HepG2 (cell line): ENCODE results near the gene FAM177B. TPM values are rescaled to one million over a fixed set of nuclear protein-coding genes. Genes with fewer than 3 reads are reported as not detected.

Experiments used
- FOXP1 ChIP-seq, 2 experiments: fragments of 450-650 bp in 1 of 2; IDR thresholded peaks; 2 replicates each; pipeline ENCODE4 v1.6.1; 2017 to 2018; ENCODE audit warnings: antibody characterized with exemption in 1 of 2
- GABPA ChIP-seq, 2 experiments: IDR thresholded peaks; 2 replicates each; pipeline ENCODE4 v1.6.1; 2011 to 2016; ENCODE audit warnings: low read depth in 2 of 2, low read length in 1 of 2, missing biosample characterization in 1 of 2, missing genetic modification characterization in 1 of 2
- HMGA1 ChIP-seq: sonication (generic); formaldehyde crosslinking; conservative IDR thresholded peaks from 2 replicates; pipeline ENCODE4 v1.4.0; 2020; ENCODE audit warnings: missing genetic modification reagents
- KDM4B ChIP-seq: sonication (generic); formaldehyde crosslinking; IDR thresholded peaks from 2 replicates; pipeline ENCODE4 v1.4.0; 2020; ENCODE audit warnings: missing genetic modification reagents
- MBD4 ChIP-seq: IDR thresholded peaks from 2 replicates; pipeline ENCODE4 v1.6.1; 2012; ENCODE audit warnings: low read length, inconsistent platforms, borderline replicate concordance
- MTF2 ChIP-seq: sonication (generic); formaldehyde crosslinking; IDR thresholded peaks from 2 replicates; pipeline ENCODE4 v1.5.0; 2020; ENCODE audit warnings: missing genetic modification reagents, borderline replicate concordance
- MYNN ChIP-seq: sonication (generic); formaldehyde crosslinking; IDR thresholded peaks from 2 replicates; pipeline ENCODE4 v1.4.0; 2020; ENCODE audit warnings: mild to moderate bottlenecking, low read depth, missing genetic modification reagents
- PCBP2 ChIP-seq: fragments of 200-400 bp; formaldehyde crosslinking; optimal IDR thresholded peaks from 2 replicates; pipeline ENCODE3; 2018; ENCODE audit warnings: low read length, low read depth; ENCODE audit not compliant: poor library complexity, severe bottlenecking
- PHF20 ChIP-seq: sonication (generic); formaldehyde crosslinking; IDR thresholded peaks from 2 replicates; pipeline ENCODE4 v1.5.0; 2020; ENCODE audit warnings: mild to moderate bottlenecking, missing genetic modification reagents
- SP2 ChIP-seq: sonication (generic); formaldehyde crosslinking; IDR thresholded peaks from 2 replicates; pipeline ENCODE4 v1.5.1; 2020; ENCODE audit warnings: mild to moderate bottlenecking, missing genetic modification reagents
- XRCC5 ChIP-seq: fragments of 200-400 bp; formaldehyde crosslinking; optimal IDR thresholded peaks from 2 replicates; pipeline ENCODE3; 2017; ENCODE audit warnings: mild to moderate bottlenecking, low read length
- ZMYM2 ChIP-seq: sonication (generic); formaldehyde crosslinking; IDR thresholded peaks from 2 replicates; pipeline ENCODE4 v1.8.0; 2022; ENCODE audit warnings: mild to moderate bottlenecking, missing genetic modification reagents
- ZSCAN9 ChIP-seq: IDR thresholded peaks from 2 replicates; pipeline ENCODE4 v1.6.1; 2016; ENCODE audit warnings: borderline replicate concordance
- polyA plus RNA-seq, 8 experiments: library from polyadenylated mRNA; depleted of rRNA in 3 of 8; stranded (reverse) in 7 of 8; unstranded in 1 of 8; fragments of >200 nt; fragmentation: Illumina TruSeq in 4 of 8; extraction: Trizol in 4 of 8; gene quantifications; 2 replicates each; pipeline versions ENCODE4 v1.2.1 to v1.2.3, GENCODE V29; 2011 to 2016; ENCODE audit warnings: low read depth in 4 of 8, missing spikeins in 1 of 8, mixed read lengths in 1 of 8; ENCODE audit not compliant: insufficient read depth in 1 of 8
- total RNA-seq, 5 experiments: library from RNA; depleted of rRNA; stranded (reverse); fragments of >200 nt; fragmentation: Illumina TruSeq; extraction: Trizol; gene quantifications; 2 replicates each; pipeline ENCODE4 v1.2.3, GENCODE V29; 2016; ENCODE audit warnings: low read depth in 1 of 5
- TF ChIP-seq, protein P1 (sequence below): sonication (generic); formaldehyde crosslinking; conservative IDR thresholded peaks from 2 replicates; pipeline ENCODE4 v1.8.0; 2022; ENCODE audit warnings: missing genetic modification reagents
- TF ChIP-seq, protein P2 (sequence below): sonication (generic); formaldehyde crosslinking; IDR thresholded peaks from 2 replicates; pipeline ENCODE4 v1.5.1; 2020; ENCODE audit warnings: mild to moderate bottlenecking, missing genetic modification reagents, borderline replicate concordance
- TF ChIP-seq, protein P3 (sequence below): sonication (generic); formaldehyde crosslinking; IDR thresholded peaks from 2 replicates; pipeline ENCODE4 v1.5.0; 2020; ENCODE audit warnings: missing genetic modification reagents

FAM177B gene
- total and polyA plus RNA-seq, 2 of the 13 experiments (the other 11 are each of a cell fraction or from before 2014, with no cell fraction given): 0.05 TPM; not detected in 1

DNA sequence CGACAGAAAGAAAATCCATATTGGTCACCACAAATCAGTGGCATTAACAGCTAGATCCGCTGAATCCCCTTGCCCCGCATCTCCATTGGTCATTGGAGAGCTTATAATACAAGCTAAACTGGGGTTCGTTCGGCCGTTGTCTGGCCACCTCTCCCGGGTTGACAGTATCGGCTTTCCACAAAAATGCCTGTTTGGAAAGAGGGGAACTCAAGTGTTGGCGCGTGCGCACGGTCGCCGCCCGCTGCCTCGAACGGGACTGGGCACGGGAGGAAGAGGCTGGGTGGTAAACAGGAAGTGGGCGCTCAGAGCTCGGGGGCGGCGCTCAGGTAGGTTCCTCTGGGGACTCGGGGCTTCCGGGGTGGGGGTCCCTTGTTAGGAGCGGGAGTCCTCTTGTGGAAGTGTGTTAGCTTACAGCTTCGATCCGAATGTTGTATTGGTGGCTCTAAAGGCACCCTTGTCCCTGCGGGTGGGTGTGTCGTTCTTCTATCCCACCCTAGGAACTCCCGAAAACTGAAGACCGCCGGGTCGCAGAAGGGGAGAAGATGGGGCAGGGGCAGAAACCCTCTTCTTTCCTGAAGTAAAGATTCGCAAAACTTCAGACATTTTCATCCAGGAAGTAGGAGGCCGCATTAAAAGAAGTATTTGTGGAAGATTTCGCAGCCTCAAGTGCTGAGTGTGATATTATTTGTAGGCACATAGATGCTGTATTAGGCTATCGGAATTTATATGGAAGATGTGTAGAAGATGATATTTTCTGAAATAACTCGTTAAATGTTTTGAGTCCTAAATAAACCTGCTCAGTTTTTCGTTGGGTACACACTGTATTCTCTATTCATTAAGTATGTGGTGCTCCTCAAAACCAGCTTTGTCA is 23.7 kb upstream of the FAM177B start (continued):
- TF ChIP-seq, protein P1, sequence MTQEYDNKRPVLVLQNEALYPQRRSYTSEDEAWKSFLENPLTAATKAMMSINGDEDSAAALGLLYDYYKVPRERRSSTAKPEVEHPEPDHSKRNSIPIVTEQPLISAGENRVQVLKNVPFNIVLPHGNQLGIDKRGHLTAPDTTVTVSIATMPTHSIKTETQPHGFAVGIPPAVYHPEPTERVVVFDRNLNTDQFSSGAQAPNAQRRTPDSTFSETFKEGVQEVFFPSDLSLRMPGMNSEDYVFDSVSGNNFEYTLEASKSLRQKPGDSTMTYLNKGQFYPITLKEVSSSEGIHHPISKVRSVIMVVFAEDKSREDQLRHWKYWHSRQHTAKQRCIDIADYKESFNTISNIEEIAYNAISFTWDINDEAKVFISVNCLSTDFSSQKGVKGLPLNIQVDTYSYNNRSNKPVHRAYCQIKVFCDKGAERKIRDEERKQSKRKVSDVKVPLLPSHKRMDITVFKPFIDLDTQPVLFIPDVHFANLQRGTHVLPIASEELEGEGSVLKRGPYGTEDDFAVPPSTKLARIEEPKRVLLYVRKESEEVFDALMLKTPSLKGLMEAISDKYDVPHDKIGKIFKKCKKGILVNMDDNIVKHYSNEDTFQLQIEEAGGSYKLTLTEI: no peak
- TF ChIP-seq, protein P2, sequence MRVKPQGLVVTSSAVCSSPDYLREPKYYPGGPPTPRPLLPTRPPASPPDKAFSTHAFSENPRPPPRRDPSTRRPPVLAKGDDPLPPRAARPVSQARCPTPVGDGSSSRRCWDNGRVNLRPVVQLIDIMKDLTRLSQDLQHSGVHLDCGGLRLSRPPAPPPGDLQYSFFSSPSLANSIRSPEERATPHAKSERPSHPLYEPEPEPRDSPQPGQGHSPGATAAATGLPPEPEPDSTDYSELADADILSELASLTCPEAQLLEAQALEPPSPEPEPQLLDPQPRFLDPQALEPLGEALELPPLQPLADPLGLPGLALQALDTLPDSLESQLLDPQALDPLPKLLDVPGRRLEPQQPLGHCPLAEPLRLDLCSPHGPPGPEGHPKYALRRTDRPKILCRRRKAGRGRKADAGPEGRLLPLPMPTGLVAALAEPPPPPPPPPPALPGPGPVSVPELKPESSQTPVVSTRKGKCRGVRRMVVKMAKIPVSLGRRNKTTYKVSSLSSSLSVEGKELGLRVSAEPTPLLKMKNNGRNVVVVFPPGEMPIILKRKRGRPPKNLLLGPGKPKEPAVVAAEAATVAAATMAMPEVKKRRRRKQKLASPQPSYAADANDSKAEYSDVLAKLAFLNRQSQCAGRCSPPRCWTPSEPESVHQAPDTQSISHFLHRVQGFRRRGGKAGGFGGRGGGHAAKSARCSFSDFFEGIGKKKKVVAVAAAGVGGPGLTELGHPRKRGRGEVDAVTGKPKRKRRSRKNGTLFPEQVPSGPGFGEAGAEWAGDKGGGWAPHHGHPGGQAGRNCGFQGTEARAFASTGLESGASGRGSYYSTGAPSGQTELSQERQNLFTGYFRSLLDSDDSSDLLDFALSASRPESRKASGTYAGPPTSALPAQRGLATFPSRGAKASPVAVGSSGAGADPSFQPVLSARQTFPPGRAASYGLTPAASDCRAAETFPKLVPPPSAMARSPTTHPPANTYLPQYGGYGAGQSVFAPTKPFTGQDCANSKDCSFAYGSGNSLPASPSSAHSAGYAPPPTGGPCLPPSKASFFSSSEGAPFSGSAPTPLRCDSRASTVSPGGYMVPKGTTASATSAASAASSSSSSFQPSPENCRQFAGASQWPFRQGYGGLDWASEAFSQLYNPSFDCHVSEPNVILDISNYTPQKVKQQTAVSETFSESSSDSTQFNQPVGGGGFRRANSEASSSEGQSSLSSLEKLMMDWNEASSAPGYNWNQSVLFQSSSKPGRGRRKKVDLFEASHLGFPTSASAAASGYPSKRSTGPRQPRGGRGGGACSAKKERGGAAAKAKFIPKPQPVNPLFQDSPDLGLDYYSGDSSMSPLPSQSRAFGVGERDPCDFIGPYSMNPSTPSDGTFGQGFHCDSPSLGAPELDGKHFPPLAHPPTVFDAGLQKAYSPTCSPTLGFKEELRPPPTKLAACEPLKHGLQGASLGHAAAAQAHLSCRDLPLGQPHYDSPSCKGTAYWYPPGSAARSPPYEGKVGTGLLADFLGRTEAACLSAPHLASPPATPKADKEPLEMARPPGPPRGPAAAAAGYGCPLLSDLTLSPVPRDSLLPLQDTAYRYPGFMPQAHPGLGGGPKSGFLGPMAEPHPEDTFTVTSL (CRISPR knock-in tag): no peak
- no peak for TF ChIP-seq PCBP2
- peak; percentile 77 for TF ChIP-seq PHF20 (CRISPR knock-in tag)
- no peak for TF ChIP-seq HMGA1 (CRISPR knock-in tag)
- no peak for TF ChIP-seq MBD4
- 0 out of 2 replicates have a peak, but pooled peaks have one; percentile 17 for TF ChIP-seq KDM4B
- TF ChIP-seq SP2: no peak
- TF ChIP-seq, protein P3, sequence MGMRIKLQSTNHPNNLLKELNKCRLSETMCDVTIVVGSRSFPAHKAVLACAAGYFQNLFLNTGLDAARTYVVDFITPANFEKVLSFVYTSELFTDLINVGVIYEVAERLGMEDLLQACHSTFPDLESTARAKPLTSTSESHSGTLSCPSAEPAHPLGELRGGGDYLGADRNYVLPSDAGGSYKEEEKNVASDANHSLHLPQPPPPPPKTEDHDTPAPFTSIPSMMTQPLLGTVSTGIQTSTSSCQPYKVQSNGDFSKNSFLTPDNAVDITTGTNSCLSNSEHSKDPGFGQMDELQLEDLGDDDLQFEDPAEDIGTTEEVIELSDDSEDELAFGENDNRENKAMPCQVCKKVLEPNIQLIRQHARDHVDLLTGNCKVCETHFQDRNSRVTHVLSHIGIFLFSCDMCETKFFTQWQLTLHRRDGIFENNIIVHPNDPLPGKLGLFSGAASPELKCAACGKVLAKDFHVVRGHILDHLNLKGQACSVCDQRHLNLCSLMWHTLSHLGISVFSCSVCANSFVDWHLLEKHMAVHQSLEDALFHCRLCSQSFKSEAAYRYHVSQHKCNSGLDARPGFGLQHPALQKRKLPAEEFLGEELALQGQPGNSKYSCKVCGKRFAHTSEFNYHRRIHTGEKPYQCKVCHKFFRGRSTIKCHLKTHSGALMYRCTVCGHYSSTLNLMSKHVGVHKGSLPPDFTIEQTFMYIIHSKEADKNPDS (CRISPR knock-in tag): 0 out of 2 replicates have a peak, but pooled peaks have one; percentile 44
- peak; percentile 97 for TF ChIP-seq FOXP1 (IDR thresholded peaks at IDR 0.05)
- TF ChIP-seq FOXP1 (CRISPR knock-in tag; IDR thresholded peaks at IDR 0.05): peak; percentile 93
- 0 out of 2 replicates have a peak, but pooled peaks have one; percentile 41 for TF ChIP-seq MTF2 (CRISPR knock-in tag)
- no peak for TF ChIP-seq ZMYM2 (CRISPR knock-in tag)
- no peak for TF ChIP-seq MYNN
- TF ChIP-seq ZSCAN9: no peak
- TF ChIP-seq GABPA (IDR thresholded peaks at IDR 0.05; ENCODE audit: low read depth, low read length): peak; percentile 81
- peak; percentile 94 for TF ChIP-seq GABPA (CRISPR knock-in tag; IDR thresholded peaks at IDR 0.05; ENCODE audit: low read depth)
- TF ChIP-seq XRCC5: peak; percentile 86
